HG02798 (cell line): ENCODE measurements around the gene RARA.
A peak's percentile ranks its signal among the peaks of the same experiment; 100 is the strongest.

ENCODE experiments used
- ATAC-seq: cut with Tn5 transposase; IDR thresholded peaks from one replicate; pipeline ENCODE4 v1.9.1; 2021; ENCODE audit warnings: mild to moderate bottlenecking; ENCODE audit not compliant: unreplicated experiment, poor library complexity

Gene RARA

GRCh38 chr17:40325156-40326013 is 16.4 kb downstream of the RARA start:
- ATAC-seq = no peak

GRCh38 chr17:40326014-40326831 is 17.2 kb downstream of the RARA start:
- ATAC-seq = no peak

- ATAC-seq = no peak
Observed at GRCh38 chr17:40326832-40327199, 17.8 kb downstream of the RARA start.

GRCh38 chr17:40327244-40327729 is 18.3 kb downstream of the RARA start:
- ATAC-seq = no peak

GRCh38 chr17:40327735-40328385 is 18.9 kb downstream of the RARA start:
- no peak for ATAC-seq

GRCh38 chr17:40328386-40328766 is 19.4 kb downstream of the RARA start:
- no peak for ATAC-seq

- ATAC-seq = no peak
Observed at GRCh38 chr17:40329839-40330794, 21.1 kb downstream of the RARA start.

GRCh38 chr17:40330850-40331470 is 22.0 kb downstream of the RARA start:
- no peak for ATAC-seq

GRCh38 chr17:40331743-40332641 is 23.0 kb downstream of the RARA start:
- ATAC-seq = no peak

GRCh38 chr17:40333781-40334448 is 24.9 kb downstream of the RARA start:
- ATAC-seq = no peak

GRCh38 chr17:40335620-40336019 is 26.6 kb downstream of the RARA start:
- ATAC-seq = no peak

- no peak for ATAC-seq
Observed at GRCh38 chr17:40337351-40337750, 28.4 kb downstream of the RARA start.

- no peak for ATAC-seq
Observed at GRCh38 chr17:40338058-40338457, 29.1 kb downstream of the RARA start.

- ATAC-seq = no peak
Observed at GRCh38 chr17:40338941-40339649, 30.1 kb downstream of the RARA start.

GRCh38 chr17:40340327-40340726 is 31.3 kb downstream of the RARA start:
- ATAC-seq = no peak

GRCh38 chr17:40340880-40341807 is 32.2 kb downstream of the RARA start:
- ATAC-seq = peak; percentile 78
